ENCODE results near the gene ACOX3.

DNA sequence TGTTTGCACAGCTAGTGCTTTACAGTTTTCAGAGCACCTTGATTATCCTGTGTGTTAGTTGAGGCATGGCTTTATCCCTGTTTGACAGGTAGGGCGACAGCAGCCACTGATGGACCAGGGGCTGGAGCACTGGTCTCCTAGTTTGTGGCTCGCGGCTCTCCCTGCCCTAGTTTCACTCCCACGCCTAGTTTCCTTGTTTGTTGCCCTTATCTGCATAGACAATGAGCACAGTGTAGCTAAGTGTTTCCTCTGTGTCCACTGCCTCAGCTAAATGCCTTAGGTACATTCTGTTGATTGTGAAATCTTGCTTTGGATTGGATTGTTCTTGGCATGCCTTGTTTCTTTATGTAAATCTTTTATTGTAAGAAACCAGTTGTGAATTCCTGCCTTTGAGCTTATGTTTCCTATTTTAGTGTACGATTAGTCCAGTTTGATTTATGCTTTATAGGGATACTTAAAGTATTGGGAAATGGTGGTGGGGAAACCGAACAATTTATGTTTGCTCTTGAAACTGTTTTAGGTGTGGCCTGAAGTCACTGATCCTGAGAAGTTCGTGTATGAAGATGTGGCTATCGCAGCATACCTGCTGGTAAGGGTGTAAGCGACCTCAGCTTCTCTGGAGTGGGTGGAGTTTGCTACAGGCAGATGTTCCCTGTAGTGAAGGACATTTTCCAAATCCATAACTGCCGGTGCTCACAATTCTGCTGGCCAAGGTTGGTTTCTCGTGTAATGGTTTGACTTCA, 11.1 kb upstream of the ACOX3 start:
- TF ChIP-seq, protein P1, sequence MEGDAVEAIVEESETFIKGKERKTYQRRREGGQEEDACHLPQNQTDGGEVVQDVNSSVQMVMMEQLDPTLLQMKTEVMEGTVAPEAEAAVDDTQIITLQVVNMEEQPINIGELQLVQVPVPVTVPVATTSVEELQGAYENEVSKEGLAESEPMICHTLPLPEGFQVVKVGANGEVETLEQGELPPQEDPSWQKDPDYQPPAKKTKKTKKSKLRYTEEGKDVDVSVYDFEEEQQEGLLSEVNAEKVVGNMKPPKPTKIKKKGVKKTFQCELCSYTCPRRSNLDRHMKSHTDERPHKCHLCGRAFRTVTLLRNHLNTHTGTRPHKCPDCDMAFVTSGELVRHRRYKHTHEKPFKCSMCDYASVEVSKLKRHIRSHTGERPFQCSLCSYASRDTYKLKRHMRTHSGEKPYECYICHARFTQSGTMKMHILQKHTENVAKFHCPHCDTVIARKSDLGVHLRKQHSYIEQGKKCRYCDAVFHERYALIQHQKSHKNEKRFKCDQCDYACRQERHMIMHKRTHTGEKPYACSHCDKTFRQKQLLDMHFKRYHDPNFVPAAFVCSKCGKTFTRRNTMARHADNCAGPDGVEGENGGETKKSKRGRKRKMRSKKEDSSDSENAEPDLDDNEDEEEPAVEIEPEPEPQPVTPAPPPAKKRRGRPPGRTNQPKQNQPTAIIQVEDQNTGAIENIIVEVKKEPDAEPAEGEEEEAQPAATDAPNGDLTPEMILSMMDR (conservative IDR thresholded peaks at IDR 0.05; ENCODE audit: low read length), result no peak
- TF ChIP-seq EZH2phosphoT487 (IDR thresholded peaks at IDR 0.05; ENCODE audit: borderline replicate concordance, low read depth, low read length), result no peak

All from OCI-LY7 (cell line).